B cell (primary cell): ENCODE measurements around the gene BTBD8. TPM values are rescaled to one million over a fixed set of nuclear protein-coding genes. Genes with fewer than 3 reads are reported as not detected.

Experiments used
- ATAC-seq: fragments of 200-7000 bp; cut with Tn5 transposase; one replicate; pipeline ENCODE4 v1.10.0; 2021; ENCODE audit warnings: low read depth, mild to moderate bottlenecking, moderate number of reproducible peaks, moderate library complexity
- CTCF ChIA-PET: fragments of 350-600 bp; sonication (Branson Sonifier 250); formaldehyde crosslinking; loops from one replicate; lab custom pipeline; 2021; ENCODE audit warnings: antibody characterized with exemption, inconsistent platforms; lab: Charles Lee
- POLR2A ChIA-PET: fragments of 350-600 bp; sonication (Branson Sonifier 250); formaldehyde crosslinking; loops from one replicate; lab custom pipeline; 2021; ENCODE audit warnings: antibody characterized with exemption; lab: Charles Lee
- DNase-seq: peaks from one replicate; pipeline ENCODE4 v3.0.0; 2013
- H2AFZ ChIP-seq: 2 replicates; pipeline ENCODE4 v1.6.1; 2012; ENCODE audit warnings: mild to moderate bottlenecking, low read depth, low read length; ENCODE audit not compliant: insufficient read depth, poor library complexity, severe bottlenecking
- H3K27ac ChIP-seq, 2 donors: 1 replicate in 1 of 2; 2 replicates in 1 of 2; pipeline ENCODE4 v1.5.1; 2012 to 2013; ENCODE audit warnings: low read length in 2 of 2, mild to moderate bottlenecking in 2 of 2, moderate library complexity in 1 of 2
- H3K27me3 ChIP-seq, 4 experiments: fragments of 200-600 bp in 1 of 4; sonication (generic) in 1 of 4; replicated peaks in 1 of 4; 1 replicate in 2 of 4; 2 replicates in 2 of 4; pipeline versions ENCODE4 v1.6.1 to v1.7.0; 2013 to 2016; ENCODE audit warnings: low read length in 3 of 4, mild to moderate bottlenecking in 2 of 4, mixed read lengths in 1 of 4, moderate library complexity in 1 of 4; ENCODE audit not compliant: insufficient read depth in 4 of 4, control insufficient read depth in 3 of 4; ENCODE audit errors: control extremely low read depth in 1 of 4
- H3K36me3 ChIP-seq, 2 experiments: replicated peaks in 1 of 2; 1 replicate in 1 of 2; 2 replicates in 1 of 2; pipeline versions ENCODE4 v1.6.1 to v1.7.1; 2013; ENCODE audit warnings: low read length in 1 of 2; ENCODE audit not compliant: insufficient read depth in 2 of 2, control insufficient read depth in 1 of 2; ENCODE audit errors: control extremely low read depth in 1 of 2, extremely low read depth in 1 of 2
- H3K4me1 ChIP-seq, 2 donors: fragments of 200-600 bp in 1 of 2; sonication (generic) in 1 of 2; 1 replicate in 1 of 2; 2 replicates in 1 of 2; pipeline versions ENCODE4 v1.5.1 to v1.6.1; 2013 to 2017; ENCODE audit warnings: low read length in 2 of 2; ENCODE audit not compliant: control insufficient read depth in 2 of 2, insufficient read depth in 2 of 2
- H3K4me2 ChIP-seq: replicated peaks from 2 replicates; pipeline ENCODE3; 2012; ENCODE audit warnings: mild to moderate bottlenecking, low read depth, low read length; ENCODE audit not compliant: poor library complexity, severe bottlenecking
- H3K4me3 ChIP-seq, 5 experiments: fragments of 200-600 bp in 1 of 5; sonication (generic) in 1 of 5; 1 replicate in 3 of 5; 2 replicates in 2 of 5; pipeline versions ENCODE4 v1.5.1 to v1.7.0; 2011 to 2016; ENCODE audit warnings: low read length in 4 of 5, mild to moderate bottlenecking in 4 of 5, low read depth in 2 of 5, control low read depth in 1 of 5, moderate library complexity in 1 of 5; ENCODE audit not compliant: insufficient read depth in 1 of 5; ENCODE audit errors: control extremely low read depth in 1 of 5, extremely low read depth in 1 of 5
- H3K79me2 ChIP-seq: fragments of 200-600 bp; sonication (generic); one replicate; pipeline ENCODE4 v1.6.0; 2016; ENCODE audit warnings: low read length; ENCODE audit not compliant: control insufficient read depth, insufficient read depth
- H3K9ac ChIP-seq: fragments of 200-600 bp; sonication (generic); 2 replicates; pipeline ENCODE4 v1.6.1; 2017; ENCODE audit warnings: mild to moderate bottlenecking, low read length, moderate library complexity
- H3K9me3 ChIP-seq, 3 donors: one replicate each; pipeline versions ENCODE4 v1.6.1 to v1.7.1; 2013; ENCODE audit warnings: low read length in 2 of 3; ENCODE audit not compliant: control insufficient read depth in 2 of 3, insufficient read depth in 1 of 3; ENCODE audit errors: control extremely low read depth in 1 of 3
- H4K20me1 ChIP-seq: 2 replicates; pipeline ENCODE4 v1.6.0; 2012; ENCODE audit warnings: mild to moderate bottlenecking, low read length; ENCODE audit not compliant: insufficient read depth, control insufficient read depth, poor library complexity, severe bottlenecking
- H3K27ac Mint-ChIP-seq: one replicate; pipeline ENCODE4 v1.8.0; 2021; ENCODE audit warnings: mixed read lengths
- H3K27me3 Mint-ChIP-seq: one replicate; pipeline ENCODE4 v1.8.0; 2021; ENCODE audit warnings: mixed read lengths
- H3K4me1 Mint-ChIP-seq: one replicate; pipeline ENCODE4 v1.8.0; 2021; ENCODE audit warnings: mixed read lengths
- H3K4me3 Mint-ChIP-seq: one replicate; pipeline ENCODE4 v1.8.0; 2021; ENCODE audit warnings: mixed read lengths
- H3K9me3 Mint-ChIP-seq: one replicate; pipeline ENCODE4 v1.8.0; 2022; ENCODE audit warnings: mixed read lengths; ENCODE audit not compliant: insufficient read depth
- CTCF ChIP-seq: fragments of 200-600 bp; IDR thresholded peaks from one replicate; pipeline ENCODE4 v1.8.0; 2022; ENCODE audit warnings: antibody characterized with exemption, mild to moderate bottlenecking
- EZH2 ChIP-seq: IDR thresholded peaks from 2 replicates; pipeline ENCODE4 v1.6.1; 2012; ENCODE audit warnings: borderline replicate concordance, low read depth, mild to moderate bottlenecking, moderate library complexity, low read length; ENCODE audit not compliant: insufficient read depth, poor library complexity, severe bottlenecking
- WGBS: methylation state at CpG from one replicate; pipeline ENCODE4 v1.1.5; 2013; ENCODE audit warnings: missing lambda C conversion rate; ENCODE audit not compliant: insufficient coverage; 5-methylcytosine and 5-hydroxymethylcytosine counted together
- intact Hi-C: fragments of 100-400 bp; cut with micrococcal nuclease; formaldehyde crosslinking; loops from one replicate; pipeline ENCODE4 v1.10.0; 2022
- polyA plus RNA-seq: library from polyadenylated mRNA; depleted of rRNA; stranded (reverse); fragments of >200 nt; gene quantifications from 2 replicates; pipeline ENCODE4 v1.2.3, GENCODE V29; 2012
- total RNA-seq, 2 donors: library from RNA; stranded (reverse); fragments of 120-200 nt in 1 of 2; gene quantifications; 1 replicate in 1 of 2; 2 replicates in 1 of 2; pipeline versions ENCODE4 v1.2.3 to v1.2.4, GENCODE V29; 2013 to 2022

BTBD8 gene
- total and polyA plus RNA-seq, 2 donors (not counting 1 experiment from before 2014, with no cell fraction given) = 0.46 to 1.9 TPM

GRCh38 chr1:92095874-92096273 is 15.7 kb downstream of the BTBD8 start:
- DNase-seq (no peak), ATAC-seq (no peak)
- Mint-ChIP-seq H3K4me1 (no peaks in the 10 kb centered on the region), H3K27ac (no peak overlapping the region), H3K4me3 (no peak overlapping the region), H3K27me3 (no peaks in the 10 kb centered on the region), H3K9me3 (no peaks in the 10 kb centered on the region)
- Histone ChIP-seq H3K27ac (no peak overlapping the region), H3K4me3 (no peak overlapping the region), H3K79me2 (no peaks in the 10 kb centered on the region), H3K9ac (no peak overlapping the region), H3K4me1 (no peaks in the 10 kb centered on the region), H4K20me1 (no peaks in the 10 kb centered on the region), H2AFZ (no peak overlapping the region), H3K27me3 (no peaks in the 10 kb centered on the region), H3K36me3 (no peaks in the 10 kb centered on the region), H3K4me2 (no peak overlapping the region), H3K9me3 (no peaks in the 10 kb centered on the region)
- WGBS = 98% methylated on average over 5 of the region's 5 CpGs
- no peak for TF ChIP-seq CTCF
- CTCF ChIA-PET = interaction anchor here (0.7 kb wide), 1 partner anchor 32 kb away, joined by 3 read pairs; no protein-coding TSS in a partner anchor
- intact Hi-C loops = no loop called here
- POLR2A ChIA-PET = no interaction called here

- DNase-seq (no peak), ATAC-seq (no peak)
- intact Hi-C loops = no loop called here
- Histone ChIP-seq H3K36me3 (no peaks in the 10 kb centered on the region), H3K9ac (no peak overlapping the region), H3K79me2 (no peaks in the 10 kb centered on the region), H3K27me3 (no peaks in the 10 kb centered on the region), H3K4me2 (no peak overlapping the region), H3K27ac (no peak overlapping the region), H3K4me3 (no peak overlapping the region), H2AFZ (no peak overlapping the region), H4K20me1 (no peaks in the 10 kb centered on the region), H3K4me1 (no peaks in the 10 kb centered on the region), H3K9me3 (no peaks in the 10 kb centered on the region)
- H3K4me3 Mint-ChIP-seq = no peak overlapping the region
- TF ChIP-seq CTCF (no peak), EZH2 (no peak)
- H3K4me1 Mint-ChIP-seq = no peaks in the 10 kb centered on the region
- CTCF ChIA-PET = no interaction called here
- no peak overlapping the region for H3K27ac Mint-ChIP-seq
- no peaks in the 10 kb centered on the region for H3K27me3 Mint-ChIP-seq
- POLR2A ChIA-PET = no interaction called here
- H3K9me3 Mint-ChIP-seq = no peaks in the 10 kb centered on the region
Measured at GRCh38 chr1:92096317-92096716, 16.2 kb downstream of the BTBD8 start.
